ENCODE measurements around the gene THTPA.

THTPA gene

GRCh38 chr14:23578560-23579310 lies 22.7 kb downstream of the THTPA start, which contains the start of gene JPH4:
JPH4 (minus strand) TSS chr14:23578790; CDS start chr14:23577453, 1,337 bp downstream.
- TF ChIP-seq FOXP2 (optimal IDR thresholded peaks at IDR 0.05; ENCODE audit: borderline replicate concordance, extremely low read depth, extremely low read length, insufficient read depth) (no peak), REST (IDR thresholded peaks at IDR 0.05; ENCODE audit: insufficient read depth in 1 of 2, low read depth in 2 of 2, low read length in 2 of 2) (no peak), POLR2AphosphoS5 (IDR thresholded peaks at IDR 0.05; ENCODE audit: low read depth, low read length) (no peak), SIN3A (IDR thresholded peaks at IDR 0.05; ENCODE audit: borderline replicate concordance, insufficient read depth, low read length) (no peak), TAF1 (IDR thresholded peaks at IDR 0.05; ENCODE audit: borderline replicate concordance, insufficient read depth, low read length) (no peak)

GRCh38 chr14:23579311-23579630 lies 23.2 kb downstream of the THTPA start:
- TF ChIP-seq TAF1 (IDR thresholded peaks at IDR 0.05; ENCODE audit: borderline replicate concordance, insufficient read depth, low read length): no peak
- TF ChIP-seq POLR2AphosphoS5 (IDR thresholded peaks at IDR 0.05; ENCODE audit: low read depth, low read length): no peak
- no peak for TF ChIP-seq FOXP2 (optimal IDR thresholded peaks at IDR 0.05; ENCODE audit: borderline replicate concordance, extremely low read depth, extremely low read length, insufficient read depth)
- TF ChIP-seq REST (IDR thresholded peaks at IDR 0.05; ENCODE audit: insufficient read depth in 1 of 2, low read depth in 2 of 2, low read length in 2 of 2): no peak
- no peak for TF ChIP-seq SIN3A (IDR thresholded peaks at IDR 0.05; ENCODE audit: borderline replicate concordance, insufficient read depth, low read length)

GRCh38 chr14:23579739-23580138 lies 23.7 kb downstream of the THTPA start:
- TF ChIP-seq REST (IDR thresholded peaks at IDR 0.05; ENCODE audit: insufficient read depth in 1 of 2, low read depth in 2 of 2, low read length in 2 of 2) (no peak), SIN3A (IDR thresholded peaks at IDR 0.05; ENCODE audit: borderline replicate concordance, insufficient read depth, low read length) (no peak), FOXP2 (optimal IDR thresholded peaks at IDR 0.05; ENCODE audit: borderline replicate concordance, extremely low read depth, extremely low read length, insufficient read depth) (no peak), POLR2AphosphoS5 (IDR thresholded peaks at IDR 0.05; ENCODE audit: low read depth, low read length) (no peak), TAF1 (IDR thresholded peaks at IDR 0.05; ENCODE audit: borderline replicate concordance, insufficient read depth, low read length) (no peak)

- TF ChIP-seq SIN3A (IDR thresholded peaks at IDR 0.05; ENCODE audit: borderline replicate concordance, insufficient read depth, low read length) (no peak), POLR2AphosphoS5 (IDR thresholded peaks at IDR 0.05; ENCODE audit: low read depth, low read length) (no peak), TAF1 (IDR thresholded peaks at IDR 0.05; ENCODE audit: borderline replicate concordance, insufficient read depth, low read length) (no peak), REST (IDR thresholded peaks at IDR 0.05; ENCODE audit: insufficient read depth in 1 of 2, low read depth in 2 of 2, low read length in 2 of 2) (no peak), FOXP2 (optimal IDR thresholded peaks at IDR 0.05; ENCODE audit: borderline replicate concordance, extremely low read depth, extremely low read length, insufficient read depth) (no peak)
These were observed 24.3 kb downstream of the THTPA start for GRCh38 chr14:23580152-23580926.

Measured in PFSK-1 (cell line).